Putamen (tissue), 1 donor: Measurements from ENCODE around the gene HMBS.

ENCODE experiments used
- DNase-seq: peaks from one replicate; pipeline ENCODE4 v3.0.0-alpha.2; 2016; ENCODE audit warnings: low spot score

Gene HMBS

DNA sequence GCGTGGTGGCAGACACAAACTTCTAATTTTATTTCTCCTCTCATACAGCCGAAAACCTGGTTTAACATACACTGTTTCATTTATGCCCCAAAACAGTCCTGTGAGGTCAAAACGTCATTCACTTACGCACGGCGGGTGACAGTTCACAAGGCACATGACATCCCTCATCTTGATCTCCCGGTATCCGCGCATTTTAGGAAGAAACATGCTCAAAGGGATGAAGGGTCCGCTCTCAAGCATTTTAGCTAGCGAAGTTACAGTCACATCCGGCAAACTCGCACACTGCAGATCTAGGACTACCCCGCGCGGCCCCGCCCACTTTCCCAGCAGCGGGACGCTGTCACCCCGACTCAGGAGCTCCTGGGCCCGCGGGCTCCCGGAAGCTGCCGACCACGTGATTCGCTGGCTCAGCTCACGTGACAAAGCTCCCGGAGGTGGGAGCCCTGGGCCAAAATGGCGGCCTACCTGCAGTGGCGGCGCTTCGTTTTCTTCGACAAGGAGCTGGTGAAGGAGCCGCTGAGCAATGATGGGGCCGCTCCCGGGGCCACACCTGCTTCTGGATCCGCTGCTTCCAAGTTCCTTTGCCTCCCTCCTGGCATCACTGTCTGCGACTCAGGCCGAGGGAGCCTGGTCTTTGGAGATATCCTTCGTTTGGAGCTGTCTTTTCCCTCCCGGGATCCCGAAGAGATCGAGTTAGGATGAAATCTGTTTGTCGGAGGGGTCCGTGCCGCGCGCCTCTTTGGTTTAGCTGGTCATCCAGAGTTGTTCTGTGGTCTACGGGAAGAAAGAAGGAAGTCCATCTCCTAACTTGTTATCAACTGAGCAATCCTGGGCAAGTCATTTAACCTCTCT lies 17.1 kb upstream of the HMBS start, which contains the start of gene VPS11:
Gene VPS11, plus strand, starts transcription at position 448 of the 852 bp plus-strand sequence. Its CDS starts 6 bp downstream, at position 454.
- peak; percentile 96 for DNase-seq

DNA sequence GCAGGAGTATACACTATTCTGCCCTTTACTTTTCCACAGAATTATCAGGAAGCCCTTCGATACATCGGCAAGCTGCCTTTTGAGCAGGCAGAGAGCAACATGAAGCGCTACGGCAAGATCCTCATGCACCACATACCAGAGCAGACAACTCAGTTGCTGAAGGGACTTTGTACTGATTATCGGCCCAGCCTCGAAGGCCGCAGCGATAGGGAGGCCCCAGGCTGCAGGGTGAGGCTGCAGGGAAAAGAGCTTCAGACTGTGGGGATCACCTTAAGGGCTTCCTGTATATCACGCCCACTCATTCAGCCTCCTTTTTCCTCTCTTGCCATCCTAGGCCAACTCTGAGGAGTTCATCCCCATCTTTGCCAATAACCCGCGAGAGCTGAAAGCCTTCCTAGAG lies 6.8 kb upstream of the HMBS start:
- no peak for DNase-seq

DNA sequence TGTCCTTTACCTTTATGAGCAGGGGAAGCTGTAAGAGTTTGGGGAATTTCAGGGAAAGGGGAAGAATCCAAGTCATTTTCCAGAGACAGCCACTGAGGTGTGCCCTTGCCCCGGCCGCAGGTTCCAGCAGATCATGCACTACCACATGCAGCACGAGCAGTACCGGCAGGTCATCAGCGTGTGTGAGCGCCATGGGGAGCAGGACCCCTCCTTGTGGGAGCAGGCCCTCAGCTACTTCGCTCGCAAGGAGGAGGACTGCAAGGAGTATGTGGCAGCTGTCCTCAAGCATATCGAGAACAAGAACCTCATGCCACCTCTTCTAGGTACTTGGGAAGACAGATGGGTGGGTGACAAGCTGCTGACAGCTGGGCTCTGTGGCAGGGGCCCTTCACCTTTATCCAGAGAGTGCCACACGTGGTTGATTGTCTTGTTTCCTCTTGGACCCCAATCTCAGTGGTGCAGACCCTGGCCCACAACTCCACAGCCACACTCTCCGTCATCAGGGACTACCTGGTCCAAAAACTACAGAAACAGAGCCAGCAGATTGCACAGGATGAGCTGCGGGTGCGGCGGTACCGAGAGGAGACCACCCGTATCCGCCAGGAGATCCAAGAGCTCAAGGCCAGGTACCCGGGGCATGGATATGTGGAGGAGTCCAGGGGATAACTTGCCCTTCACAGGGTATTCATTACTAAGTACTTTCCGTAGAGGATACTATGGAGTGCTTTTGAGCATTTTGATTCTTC lies 5.8 kb upstream of the HMBS start:
- no peak for DNase-seq

DNA sequence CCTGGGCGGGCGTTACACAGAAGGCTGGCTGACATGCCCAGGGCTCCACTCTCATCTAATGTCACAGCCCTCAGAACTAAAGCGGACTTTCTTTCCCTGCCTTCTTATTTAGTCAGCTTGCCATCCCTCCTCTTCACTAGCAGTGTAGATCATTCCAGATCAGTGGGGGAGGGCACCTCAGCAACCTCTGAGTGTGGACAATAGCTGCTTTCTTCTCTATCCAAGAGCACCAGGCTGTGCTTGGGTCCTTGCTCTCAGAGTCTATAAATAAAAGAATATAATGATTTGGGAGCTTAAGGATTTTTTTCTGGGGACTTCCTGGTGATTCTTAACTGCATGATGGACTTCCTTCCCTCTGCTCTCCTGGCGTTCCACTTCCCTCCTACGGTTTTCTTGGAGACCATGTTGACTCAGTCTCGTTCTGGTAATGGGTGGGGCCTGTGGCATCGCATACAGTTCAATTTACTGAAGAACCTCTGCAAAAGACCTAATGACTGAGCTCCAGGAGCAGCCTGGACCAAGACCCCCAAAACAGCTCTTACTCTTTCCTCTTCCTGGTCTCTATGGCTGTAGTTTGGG lies 2.9 kb upstream of the HMBS start:
- peak; percentile 84 for DNase-seq

DNA sequence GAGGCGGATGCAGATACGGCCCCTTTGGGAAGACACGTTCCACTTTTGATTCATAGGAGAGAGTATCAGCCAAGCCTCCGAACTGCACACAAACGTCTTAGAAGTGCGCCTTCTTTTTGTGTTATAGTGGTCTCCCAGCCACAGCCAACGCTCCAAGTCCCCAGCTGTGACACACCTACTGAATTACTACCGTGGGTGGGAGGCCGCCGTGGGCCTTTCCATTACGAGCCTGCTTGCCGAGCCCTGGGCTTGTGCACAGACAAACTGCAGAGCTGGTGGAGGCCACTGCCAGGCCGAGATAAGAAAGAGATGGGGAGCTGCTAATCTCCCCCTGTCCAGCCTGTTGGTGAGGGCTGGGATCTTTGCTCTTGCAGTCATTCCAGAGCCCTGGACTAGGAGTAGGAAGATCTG lies 761 bp downstream of the HMBS start:
- no peak for DNase-seq

DNA sequence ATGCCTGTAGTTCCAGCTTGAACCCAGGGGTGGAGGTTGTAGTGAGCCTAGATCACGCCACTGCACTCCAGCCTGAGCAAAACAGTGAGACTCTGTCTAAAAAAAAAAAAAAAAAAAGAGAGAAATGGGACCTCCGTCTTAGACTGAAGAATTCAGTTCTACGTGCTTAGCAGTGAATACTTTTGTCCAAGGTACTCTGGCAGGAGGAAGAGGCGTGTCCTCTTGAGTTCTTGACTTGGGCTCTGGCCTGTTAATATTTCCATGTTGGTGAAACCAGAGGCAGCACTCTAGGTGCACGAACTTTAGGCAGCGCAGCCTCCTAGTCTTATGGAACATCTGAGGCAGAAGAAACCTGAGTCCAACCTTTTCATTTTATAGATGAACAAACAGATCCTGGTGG lies 2.4 kb downstream of the HMBS start:
- no peak for DNase-seq

DNA sequence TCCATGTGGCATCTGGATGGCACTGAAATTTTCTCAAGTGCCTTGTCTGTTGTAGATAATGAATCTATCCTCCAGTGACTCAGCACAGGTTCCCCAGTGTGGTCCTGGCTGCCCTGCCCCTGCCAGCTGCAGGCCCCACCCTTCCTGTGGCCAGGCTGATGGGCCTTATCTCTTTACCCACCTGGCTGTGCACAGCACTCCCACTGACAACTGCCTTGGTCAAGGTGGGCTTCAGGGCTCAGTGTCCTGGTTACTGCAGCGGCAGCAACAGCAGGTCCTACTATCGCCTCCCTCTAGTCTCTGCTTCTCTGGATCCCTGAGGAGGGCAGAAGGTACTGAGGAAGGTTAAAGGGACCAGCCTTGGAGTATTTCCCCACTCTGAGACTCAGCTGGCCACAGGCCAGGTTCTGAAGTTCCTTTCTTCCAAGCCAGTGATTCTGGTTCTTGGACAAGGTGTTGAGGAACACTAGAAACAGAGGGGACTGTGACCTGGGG lies 3.1 kb downstream of the HMBS start:
- DNase-seq = no peak

DNA sequence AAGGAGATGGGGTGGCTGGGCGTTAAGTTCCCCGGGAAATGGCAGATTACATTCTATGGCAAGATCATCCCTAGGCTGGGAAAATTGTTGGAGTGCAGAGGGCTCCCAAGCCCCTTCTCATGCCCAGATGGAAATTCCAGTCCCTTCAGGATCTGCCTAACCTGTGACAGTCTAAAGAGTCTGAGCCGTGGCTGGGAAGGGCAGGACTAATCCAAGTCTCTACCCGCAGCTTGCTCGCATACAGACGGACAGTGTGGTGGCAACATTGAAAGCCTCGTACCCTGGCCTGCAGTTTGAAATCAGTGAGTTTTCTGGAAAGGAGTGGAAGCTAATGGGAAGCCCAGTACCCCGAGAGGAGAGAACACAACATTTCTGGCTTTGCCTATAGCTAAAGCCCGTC lies 3.7 kb downstream of the HMBS start:
- DNase-seq = no peak

DNA sequence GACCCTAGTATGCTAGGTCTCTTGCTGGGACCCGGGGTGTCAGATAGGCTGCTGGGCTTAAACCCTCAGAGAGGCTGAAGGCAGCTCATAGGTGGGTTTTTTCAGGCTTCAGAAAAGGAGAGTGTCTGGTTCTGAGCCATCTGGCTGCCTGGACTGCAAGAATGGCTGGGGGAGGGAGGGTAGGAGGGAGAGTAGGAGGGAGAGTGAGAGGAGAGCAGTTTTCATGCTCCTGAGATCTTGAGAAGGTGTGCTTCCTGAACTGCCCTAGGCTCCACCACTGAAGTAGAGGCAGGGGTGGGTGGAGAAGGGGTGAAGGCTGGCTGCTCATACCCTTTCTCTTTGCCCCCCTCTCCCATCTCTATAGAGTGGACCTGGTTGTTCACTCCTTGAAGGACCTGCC lies 4.6 kb downstream of the HMBS start:
- DNase-seq = no peak

DNA sequence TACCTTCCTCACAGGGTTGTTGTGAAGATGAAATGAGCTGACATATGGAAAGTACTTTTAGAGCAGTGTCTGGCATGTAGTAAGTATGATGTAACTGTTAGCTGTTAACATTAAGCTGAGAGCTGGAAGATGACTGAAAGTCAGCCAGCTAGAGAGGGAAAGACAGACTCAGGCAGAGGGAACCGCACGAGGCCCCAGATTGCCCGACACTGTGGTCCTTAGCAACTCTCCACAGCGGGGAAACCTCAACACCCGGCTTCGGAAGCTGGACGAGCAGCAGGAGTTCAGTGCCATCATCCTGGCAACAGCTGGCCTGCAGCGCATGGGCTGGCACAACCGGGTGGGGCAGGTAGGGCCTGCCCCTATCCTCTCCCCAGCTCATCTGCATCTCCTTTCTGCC lies 6.5 kb downstream of the HMBS start:
- no peak for DNase-seq

DNA sequence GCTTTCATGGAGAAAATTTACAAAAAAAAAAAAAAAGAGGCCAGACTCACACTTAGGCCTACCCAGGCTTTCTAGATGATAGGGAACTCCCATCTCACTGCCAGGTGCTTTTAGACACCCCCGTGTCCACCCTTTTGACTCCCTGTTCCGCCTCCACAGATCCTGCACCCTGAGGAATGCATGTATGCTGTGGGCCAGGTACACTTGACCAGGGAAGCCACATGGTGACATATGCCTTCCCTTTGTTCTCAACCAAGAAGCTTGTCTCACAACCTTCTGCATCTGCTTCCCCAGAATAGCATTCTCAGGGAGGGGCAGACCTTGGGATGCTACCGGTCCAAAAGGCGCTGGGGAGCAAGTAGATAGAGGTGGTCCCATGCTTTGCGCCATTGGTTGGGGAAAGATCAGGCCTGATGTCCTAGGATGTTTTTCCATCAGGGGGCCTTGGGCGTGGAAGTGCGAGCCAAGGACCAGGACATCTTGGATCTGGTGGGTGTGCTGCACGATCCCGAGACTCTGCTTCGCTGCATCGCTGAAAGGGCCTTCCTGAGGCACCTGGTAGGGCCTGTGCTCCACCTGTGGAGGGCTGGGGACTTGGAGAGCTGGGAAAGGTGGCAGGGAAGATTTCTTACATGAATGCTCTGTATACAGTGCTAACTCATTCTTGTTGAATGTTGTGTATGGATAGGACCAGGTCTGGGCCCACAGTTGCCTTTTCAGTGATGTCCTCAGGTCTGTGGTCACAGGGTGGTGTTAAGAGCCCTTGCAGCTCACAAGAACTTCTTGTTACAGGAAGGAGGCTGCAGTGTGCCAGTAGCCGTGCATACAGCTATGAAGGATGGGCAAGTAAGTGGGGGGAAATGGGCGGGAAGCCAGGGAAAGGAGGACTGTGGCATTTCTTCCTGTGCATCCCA lies 7.5 kb downstream of the HMBS start:
- no peak for DNase-seq

DNA sequence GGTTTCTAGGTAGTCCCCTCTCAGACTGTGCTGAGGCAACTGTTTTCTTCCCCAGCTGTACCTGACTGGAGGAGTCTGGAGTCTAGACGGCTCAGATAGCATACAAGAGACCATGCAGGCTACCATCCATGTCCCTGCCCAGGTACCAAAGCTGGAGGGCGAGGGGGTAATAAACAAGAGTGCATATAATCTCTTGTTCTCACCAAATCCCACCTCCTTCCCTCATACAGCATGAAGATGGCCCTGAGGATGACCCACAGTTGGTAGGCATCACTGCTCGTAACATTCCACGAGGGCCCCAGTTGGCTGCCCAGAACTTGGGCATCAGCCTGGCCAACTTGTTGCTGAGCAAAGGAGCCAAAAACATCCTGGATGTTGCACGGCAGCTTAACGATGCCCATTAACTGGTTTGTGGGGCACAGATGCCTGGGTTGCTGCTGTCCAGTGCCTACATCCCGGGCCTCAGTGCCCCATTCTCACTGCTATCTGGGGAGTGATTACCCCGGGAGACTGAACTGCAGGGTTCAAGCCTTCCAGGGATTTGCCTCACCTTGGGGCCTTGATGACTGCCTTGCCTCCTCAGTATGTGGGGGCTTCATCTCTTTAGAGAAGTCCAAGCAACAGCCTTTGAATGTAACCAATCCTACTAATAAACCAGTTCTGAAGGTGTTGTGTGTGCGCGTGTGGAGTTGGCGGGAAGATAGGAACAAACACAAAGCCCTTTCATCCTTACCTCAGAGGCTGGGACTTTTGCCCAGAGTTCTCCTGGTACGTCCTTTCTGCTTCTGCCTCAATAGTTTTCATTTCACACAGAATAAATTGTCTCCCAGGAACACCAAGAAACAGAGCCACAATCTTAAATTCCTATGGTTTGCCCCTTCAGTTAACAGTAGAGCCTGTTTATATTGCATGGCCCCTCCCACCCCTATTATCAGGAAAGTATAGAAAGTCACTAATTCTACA lies 8.5 kb downstream of the HMBS start:
- no peak for DNase-seq

DNA sequence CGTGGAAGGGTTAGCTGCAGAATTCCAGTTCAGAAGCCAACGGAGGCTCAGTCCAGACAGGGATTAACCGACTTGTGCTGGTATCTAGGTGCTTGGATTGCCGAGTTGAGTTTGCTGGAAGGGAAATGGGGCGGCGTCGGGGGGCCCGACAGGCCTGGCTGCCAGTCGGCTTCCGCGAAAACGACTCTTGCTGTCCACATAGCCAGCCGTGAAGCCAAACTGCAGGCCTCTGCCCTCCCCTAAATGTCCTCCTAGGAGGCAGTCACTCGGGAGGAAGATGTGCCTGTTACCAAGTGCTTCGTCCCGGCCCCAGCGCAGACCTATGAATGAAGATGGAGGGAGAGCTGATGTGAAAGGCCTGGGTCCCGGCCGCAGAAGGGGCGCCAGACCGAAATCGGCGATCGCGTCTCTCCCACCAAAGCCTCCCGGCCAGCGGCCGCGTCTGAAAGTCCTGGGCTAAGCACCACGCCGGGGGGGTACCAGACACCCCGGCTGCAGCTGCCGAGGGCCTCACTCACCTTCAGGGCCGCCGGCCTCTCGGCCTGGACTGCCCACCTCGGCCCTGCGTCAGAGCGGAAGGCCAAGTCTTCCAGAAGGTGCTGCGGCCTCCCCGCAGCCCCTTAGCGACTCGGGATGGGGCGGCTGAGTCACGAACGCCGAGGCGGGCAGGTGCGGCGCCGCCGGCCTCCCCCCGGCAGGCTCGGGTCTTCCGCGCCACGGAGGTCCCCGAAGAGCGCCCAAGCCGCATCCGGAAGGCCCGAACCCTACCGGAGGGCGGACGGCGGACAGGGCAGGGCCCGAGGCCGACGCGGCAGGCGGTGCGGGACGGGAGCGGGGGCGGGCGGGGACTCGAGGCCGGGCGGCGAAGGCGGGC lies 9.5 kb downstream of the HMBS start:
- no peak for DNase-seq

DNA sequence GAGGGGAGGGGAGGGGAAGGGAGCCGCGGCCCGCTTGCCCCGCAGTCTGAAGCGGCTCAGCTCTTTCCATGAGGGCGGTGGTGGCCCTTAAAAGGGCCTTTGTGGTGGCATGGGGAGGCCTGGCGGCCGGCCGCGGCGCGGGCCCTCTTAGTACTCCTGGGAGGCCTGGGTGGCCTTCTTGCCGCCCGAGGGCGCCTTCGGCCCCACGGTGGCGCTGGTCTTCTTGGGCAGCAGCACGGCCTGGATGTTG lies 10.1 kb downstream of the HMBS start:
- peak; percentile 83 for DNase-seq

DNA sequence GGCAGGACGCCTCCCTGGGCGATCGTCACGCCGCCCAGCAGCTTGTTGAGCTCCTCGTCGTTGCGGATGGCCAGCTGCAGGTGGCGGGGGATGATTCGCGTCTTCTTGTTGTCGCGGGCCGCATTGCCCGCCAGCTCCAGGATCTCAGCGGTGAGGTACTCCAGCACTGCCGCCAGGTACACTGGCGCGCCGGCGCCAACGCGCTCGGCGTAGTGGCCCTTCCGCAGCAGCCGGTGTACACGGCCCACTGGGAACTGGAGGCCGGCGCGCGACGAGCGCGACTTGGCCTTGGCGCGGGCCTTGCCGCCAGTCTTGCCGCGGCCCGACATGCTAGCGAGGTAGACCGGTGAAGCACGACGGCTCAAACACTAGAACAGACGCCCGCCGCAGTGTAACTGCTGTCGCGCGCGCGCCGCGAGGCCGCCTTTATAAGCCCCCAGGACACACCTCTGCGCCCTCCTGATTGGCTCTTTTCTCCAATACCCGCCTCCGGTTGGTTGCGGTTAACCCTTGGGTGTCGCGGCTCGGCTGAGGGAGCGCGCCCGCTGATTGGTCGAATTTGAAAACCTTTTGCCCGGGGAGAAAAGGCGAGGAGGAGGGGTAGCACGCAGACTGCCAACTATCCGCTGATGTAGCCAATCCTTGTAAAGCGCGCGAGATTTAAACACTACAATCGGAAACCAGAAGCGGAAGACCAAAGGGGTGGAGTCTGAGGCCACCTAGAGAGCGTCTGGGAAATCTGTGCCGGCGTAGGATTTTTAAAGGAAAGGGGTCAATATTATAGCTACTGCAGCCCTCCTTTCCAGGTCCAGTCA lies 10.6 kb downstream of the HMBS start:
- DNase-seq = peak; percentile 100

DNA sequence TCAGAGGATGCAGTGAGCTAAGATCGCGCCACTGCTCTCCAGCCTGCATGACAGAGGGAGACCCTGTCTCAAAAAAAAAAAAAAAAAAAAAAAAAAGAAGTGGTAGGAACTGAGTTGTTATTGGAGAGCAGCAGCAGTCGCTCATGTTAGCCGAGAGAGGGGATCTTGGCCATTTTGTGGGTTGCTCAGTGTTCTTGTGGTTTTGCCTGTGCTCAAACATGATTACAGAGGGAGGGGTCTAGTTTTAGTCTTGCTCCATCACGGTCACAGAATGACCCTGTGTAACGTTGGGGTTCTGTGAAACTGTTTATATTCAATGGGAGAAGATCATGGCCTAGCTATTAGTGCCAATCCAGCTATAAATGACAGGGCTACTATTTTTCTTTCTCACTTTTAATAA lies 15.0 kb downstream of the HMBS start:
- no peak for DNase-seq

DNA sequence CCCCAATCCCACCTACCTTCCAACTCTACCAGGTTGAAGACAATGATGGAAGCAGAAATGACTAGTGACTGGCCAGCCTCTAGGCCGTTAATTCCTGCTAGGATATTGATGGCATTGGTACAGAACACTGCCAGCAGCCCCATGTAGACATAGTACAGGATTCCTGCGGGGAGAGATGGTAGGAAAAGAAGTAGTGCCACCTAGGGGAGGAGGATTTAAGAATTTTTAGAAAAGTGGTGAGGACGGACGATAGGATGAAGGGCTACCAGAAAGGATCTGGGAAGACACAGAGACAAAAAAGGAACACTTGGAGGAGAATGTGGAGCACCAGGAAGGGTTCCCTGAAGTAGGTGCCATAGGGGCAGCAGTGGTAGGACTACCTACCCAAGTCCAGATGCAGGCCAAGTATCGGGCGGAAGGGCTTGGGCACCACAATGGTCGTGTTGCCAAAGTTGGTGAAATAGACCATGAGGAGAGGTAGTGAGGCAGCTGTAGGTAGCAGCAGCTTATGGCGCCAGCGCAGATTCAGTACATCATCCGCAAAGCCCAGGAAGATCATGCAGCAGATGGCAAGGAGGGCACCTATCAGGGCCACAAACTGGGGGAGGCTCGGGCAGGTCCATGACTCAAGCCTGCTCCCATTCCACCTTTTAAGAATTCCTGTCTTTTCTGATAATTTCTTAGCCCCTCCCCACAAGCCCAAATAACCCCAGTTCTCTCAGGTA lies 15.7 kb downstream of the HMBS start:
- no peak for DNase-seq
